ENCODE data around the gene CXCL9. TPM values are rescaled to one million over a fixed set of nuclear protein-coding genes. Genes with fewer than 3 reads are reported as not detected.

CXCL9 gene
- total and polyA plus RNA-seq, 4 donors, result 0.22 to 2.3 (median 1.3) TPM

- no peak for TF ChIP-seq MAX (IDR thresholded peaks at IDR 0.05)
- TF ChIP-seq SP1 (IDR thresholded peaks at IDR 0.05), result no peak
- no peak for TF ChIP-seq YY1 (IDR thresholded peaks at IDR 0.05)
- TF ChIP-seq RXRA (IDR thresholded peaks at IDR 0.05), result no peak
- TF ChIP-seq FOXA1 (IDR thresholded peaks at IDR 0.05), result no peak
Observed at GRCh38 chr4:75985116-75985515, 22.2 kb downstream of the CXCL9 start (continued).

GRCh38 chr4:75980576-75980975, 26.7 kb downstream of the CXCL9 start:
- no peak overlapping the region for H3K9ac ChIP-seq (ENCODE audit: low read depth in 1 of 2, low read length in 2 of 2)
- DNase-seq (ENCODE audit: low spot score), result no peak
- TF ChIP-seq FOXA1 (IDR thresholded peaks at IDR 0.05) (no peak), FOXA2 (IDR thresholded peaks at IDR 0.05) (no peak), HNF4G (IDR thresholded peaks at IDR 0.05) (no peak), ATF3 (IDR thresholded peaks at IDR 0.05) (no peak), HNF4A (conservative IDR thresholded peaks at IDR 0.05) (no peak), NR2F2 (IDR thresholded peaks at IDR 0.05) (no peak), YY1 (IDR thresholded peaks at IDR 0.05) (no peak), TAF1 (conservative IDR thresholded peaks at IDR 0.05) (no peak), MAX (IDR thresholded peaks at IDR 0.05) (no peak), JUND (IDR thresholded peaks at IDR 0.05) (no peak)
- TF ChIP-seq, protein P1, sequence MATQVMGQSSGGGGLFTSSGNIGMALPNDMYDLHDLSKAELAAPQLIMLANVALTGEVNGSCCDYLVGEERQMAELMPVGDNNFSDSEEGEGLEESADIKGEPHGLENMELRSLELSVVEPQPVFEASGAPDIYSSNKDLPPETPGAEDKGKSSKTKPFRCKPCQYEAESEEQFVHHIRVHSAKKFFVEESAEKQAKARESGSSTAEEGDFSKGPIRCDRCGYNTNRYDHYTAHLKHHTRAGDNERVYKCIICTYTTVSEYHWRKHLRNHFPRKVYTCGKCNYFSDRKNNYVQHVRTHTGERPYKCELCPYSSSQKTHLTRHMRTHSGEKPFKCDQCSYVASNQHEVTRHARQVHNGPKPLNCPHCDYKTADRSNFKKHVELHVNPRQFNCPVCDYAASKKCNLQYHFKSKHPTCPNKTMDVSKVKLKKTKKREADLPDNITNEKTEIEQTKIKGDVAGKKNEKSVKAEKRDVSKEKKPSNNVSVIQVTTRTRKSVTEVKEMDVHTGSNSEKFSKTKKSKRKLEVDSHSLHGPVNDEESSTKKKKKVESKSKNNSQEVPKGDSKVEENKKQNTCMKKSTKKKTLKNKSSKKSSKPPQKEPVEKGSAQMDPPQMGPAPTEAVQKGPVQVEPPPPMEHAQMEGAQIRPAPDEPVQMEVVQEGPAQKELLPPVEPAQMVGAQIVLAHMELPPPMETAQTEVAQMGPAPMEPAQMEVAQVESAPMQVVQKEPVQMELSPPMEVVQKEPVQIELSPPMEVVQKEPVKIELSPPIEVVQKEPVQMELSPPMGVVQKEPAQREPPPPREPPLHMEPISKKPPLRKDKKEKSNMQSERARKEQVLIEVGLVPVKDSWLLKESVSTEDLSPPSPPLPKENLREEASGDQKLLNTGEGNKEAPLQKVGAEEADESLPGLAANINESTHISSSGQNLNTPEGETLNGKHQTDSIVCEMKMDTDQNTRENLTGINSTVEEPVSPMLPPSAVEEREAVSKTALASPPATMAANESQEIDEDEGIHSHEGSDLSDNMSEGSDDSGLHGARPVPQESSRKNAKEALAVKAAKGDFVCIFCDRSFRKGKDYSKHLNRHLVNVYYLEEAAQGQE (IDR thresholded peaks at IDR 0.05), result no peak
- TF ChIP-seq, protein P2, sequence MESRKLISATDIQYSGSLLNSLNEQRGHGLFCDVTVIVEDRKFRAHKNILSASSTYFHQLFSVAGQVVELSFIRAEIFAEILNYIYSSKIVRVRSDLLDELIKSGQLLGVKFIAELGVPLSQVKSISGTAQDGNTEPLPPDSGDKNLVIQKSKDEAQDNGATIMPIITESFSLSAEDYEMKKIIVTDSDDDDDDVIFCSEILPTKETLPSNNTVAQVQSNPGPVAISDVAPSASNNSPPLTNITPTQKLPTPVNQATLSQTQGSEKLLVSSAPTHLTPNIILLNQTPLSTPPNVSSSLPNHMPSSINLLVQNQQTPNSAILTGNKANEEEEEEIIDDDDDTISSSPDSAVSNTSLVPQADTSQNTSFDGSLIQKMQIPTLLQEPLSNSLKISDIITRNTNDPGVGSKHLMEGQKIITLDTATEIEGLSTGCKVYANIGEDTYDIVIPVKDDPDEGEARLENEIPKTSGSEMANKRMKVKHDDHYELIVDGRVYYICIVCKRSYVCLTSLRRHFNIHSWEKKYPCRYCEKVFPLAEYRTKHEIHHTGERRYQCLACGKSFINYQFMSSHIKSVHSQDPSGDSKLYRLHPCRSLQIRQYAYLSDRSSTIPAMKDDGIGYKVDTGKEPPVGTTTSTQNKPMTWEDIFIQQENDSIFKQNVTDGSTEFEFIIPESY (IDR thresholded peaks at IDR 0.05), result no peak
- H3K36me3 ChIP-seq (ENCODE audit: control insufficient read depth in 4 of 4, insufficient read depth in 3 of 4, low read depth in 1 of 4, low read length in 3 of 4), result peaks cover 8 to 46% (median 38%) of the 10 kb centered on the region in 4 donors
- H3K27ac ChIP-seq (ENCODE audit: low read depth in 1 of 2, low read length in 2 of 2), result no peak overlapping the region
- H3K9me3 ChIP-seq (ENCODE audit: control insufficient read depth in 4 of 4, low read length in 3 of 4), result no peaks in the 10 kb centered on the region
- WGBS, result 84% methylated on average over 4 of the region's 4 CpGs
- no peak overlapping the region for H3K4me3 ChIP-seq (ENCODE audit: low read depth in 1 of 3, low read length in 3 of 3)
- peaks cover 0 to 1% (median 0%) of the 10 kb centered on the region in 4 donors for H3K4me1 ChIP-seq (ENCODE audit: control insufficient read depth in 4 of 4, insufficient read depth in 4 of 4, low read length in 3 of 4)
- no peaks in the 10 kb centered on the region for H3K27me3 ChIP-seq (ENCODE audit: control insufficient read depth in 4 of 4, insufficient read depth in 4 of 4, low read length in 3 of 4)

DNA sequence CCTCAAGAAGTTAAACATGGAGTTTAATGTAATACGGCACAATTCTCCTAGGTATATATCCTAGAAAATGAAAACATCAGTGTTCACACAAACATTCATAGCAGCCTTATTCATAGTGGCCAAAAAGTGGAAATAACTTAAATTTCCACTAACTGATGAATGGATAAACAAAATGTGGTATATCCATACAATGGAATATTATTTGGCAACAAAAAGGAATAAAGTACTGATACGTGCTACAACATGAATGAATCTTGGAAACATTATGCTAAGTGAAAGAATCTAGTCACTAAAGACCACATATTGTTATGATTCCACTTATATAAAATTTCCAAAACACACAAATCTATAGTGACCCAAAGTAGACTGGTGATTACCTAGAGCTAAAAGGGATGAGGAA, 31.1 kb downstream of the CXCL9 start:
- over 99% methylated on average over 2 of the region's 2 CpGs for WGBS
- peaks cover 14 to 72% (median 54%) of the 10 kb centered on the region in 4 donors for H3K36me3 ChIP-seq (ENCODE audit: control insufficient read depth in 4 of 4, insufficient read depth in 3 of 4, low read depth in 1 of 4, low read length in 3 of 4)
- TF ChIP-seq GABPA (IDR thresholded peaks at IDR 0.05 in 1 of 2, conservative IDR thresholded peaks at IDR 0.05 in 1 of 2), result no peak
- no peak for TF ChIP-seq YY1 (IDR thresholded peaks at IDR 0.05)
- TF ChIP-seq RXRA (IDR thresholded peaks at IDR 0.05), result no peak
- TF ChIP-seq, protein P1 (IDR thresholded peaks at IDR 0.05), result no peak
- TF ChIP-seq RAD21 (IDR thresholded peaks at IDR 0.05), result no peak
- TF ChIP-seq MAX (IDR thresholded peaks at IDR 0.05), result no peak
- no peak for TF ChIP-seq FOXA1 (IDR thresholded peaks at IDR 0.05)
- TF ChIP-seq TAF1 (conservative IDR thresholded peaks at IDR 0.05), result no peak
- TF ChIP-seq HNF4A (conservative IDR thresholded peaks at IDR 0.05), result no peak
- TF ChIP-seq CTCF (IDR thresholded peaks at IDR 0.05; ENCODE audit: low read depth, low read length, missing input control), result no peak

More for the DNA sequence above, 31.1 kb downstream of the CXCL9 start:
- no peaks in the 10 kb centered on the region for H3K4me1 ChIP-seq (ENCODE audit: control insufficient read depth in 4 of 4, insufficient read depth in 4 of 4, low read length in 3 of 4)
- no peak overlapping the region for H3K4me3 ChIP-seq (ENCODE audit: low read depth in 1 of 3, low read length in 3 of 3)
- no peaks in the 10 kb centered on the region for H3K27me3 ChIP-seq (ENCODE audit: control insufficient read depth in 4 of 4, insufficient read depth in 4 of 4, low read length in 3 of 4)
- no peak for DNase-seq (ENCODE audit: low spot score)
- H3K9ac ChIP-seq (ENCODE audit: low read depth in 1 of 2, low read length in 2 of 2), result no peak overlapping the region
- H3K27ac ChIP-seq (ENCODE audit: low read depth in 1 of 2, low read length in 2 of 2), result no peak overlapping the region
- H3K9me3 ChIP-seq (ENCODE audit: control insufficient read depth in 4 of 4, low read length in 3 of 4), result no peaks in the 10 kb centered on the region
